Effector CD8-positive, alpha-beta T cell (primary cell): ENCODE measurements around the gene NTPCR.

Experiments
- DNase-seq: peaks from one replicate; lab custom pipeline; 2025; lab: John Stamatoyannopoulos, UW

The NTPCR gene

GRCh38 chr1:232962761-232963745 lies 12.6 kb downstream of the NTPCR start:
- no peak for DNase-seq

GRCh38 chr1:232964601-232965000 lies 14.2 kb downstream of the NTPCR start:
- no peak for DNase-seq

DNA sequence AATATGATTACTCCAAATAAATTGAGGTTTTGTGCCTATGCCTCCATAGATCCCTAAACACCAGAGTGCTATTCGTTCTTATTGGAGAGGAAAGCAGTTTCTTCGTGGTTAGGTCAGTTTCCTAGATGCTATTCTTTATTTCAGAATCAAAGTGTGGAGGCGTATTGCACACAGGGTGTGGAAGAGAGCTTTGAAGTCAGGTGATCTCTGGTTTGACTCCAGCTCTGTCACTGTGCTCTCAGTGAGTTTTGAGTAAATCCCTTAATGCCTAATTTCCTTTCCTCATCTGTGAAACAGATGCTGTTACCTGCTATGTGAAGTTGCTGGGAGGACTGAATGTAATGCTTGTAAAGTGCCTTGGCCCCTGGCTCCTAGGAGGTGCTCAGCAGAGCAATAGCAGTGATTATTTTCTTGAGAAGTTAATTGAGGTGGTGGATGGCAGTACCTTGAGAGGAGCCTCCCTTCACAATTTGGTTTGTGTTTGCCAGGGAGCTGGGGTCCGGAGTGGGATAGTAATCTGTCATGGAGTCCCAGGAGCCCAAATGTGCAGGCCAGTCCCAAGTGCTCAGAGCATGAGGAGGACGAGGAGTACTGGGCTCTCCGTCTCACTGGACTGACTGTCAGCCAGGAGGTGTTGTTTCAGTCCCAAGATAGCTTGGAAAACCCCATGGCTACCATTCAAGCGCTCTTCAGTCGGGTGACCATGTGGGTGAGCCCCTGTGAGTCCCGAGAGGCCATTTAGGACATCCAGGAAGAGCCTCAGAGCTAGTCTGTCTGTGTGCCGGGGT lies 14.9 kb downstream of the NTPCR start:
- no peak for DNase-seq

- no peak for DNase-seq
Observed at GRCh38 chr1:232965912-232966217, 15.5 kb downstream of the NTPCR start.

DNA sequence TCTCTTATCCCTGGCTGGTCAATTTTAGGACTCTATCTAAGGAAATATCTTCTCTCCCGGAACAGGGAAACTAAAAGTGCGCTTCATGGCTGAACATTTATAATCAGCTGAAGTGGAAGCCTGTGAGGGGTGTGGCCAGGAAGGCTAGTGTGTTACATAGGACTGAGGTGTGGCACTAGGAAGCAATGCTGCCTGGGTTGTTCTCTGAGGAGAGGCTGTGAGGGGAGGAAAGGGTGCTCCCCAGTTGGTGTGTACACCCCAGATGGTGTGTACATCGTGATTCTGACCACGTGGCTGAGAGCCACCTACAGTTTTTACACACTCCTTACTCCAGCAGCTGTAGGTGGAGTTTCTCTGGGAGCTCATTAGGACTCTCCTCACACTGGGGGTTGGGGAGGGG lies 16.3 kb downstream of the NTPCR start:
- no peak for DNase-seq

- DNase-seq: no peak
Observed at GRCh38 chr1:232968391-232968790, 18.0 kb downstream of the NTPCR start.

DNA sequence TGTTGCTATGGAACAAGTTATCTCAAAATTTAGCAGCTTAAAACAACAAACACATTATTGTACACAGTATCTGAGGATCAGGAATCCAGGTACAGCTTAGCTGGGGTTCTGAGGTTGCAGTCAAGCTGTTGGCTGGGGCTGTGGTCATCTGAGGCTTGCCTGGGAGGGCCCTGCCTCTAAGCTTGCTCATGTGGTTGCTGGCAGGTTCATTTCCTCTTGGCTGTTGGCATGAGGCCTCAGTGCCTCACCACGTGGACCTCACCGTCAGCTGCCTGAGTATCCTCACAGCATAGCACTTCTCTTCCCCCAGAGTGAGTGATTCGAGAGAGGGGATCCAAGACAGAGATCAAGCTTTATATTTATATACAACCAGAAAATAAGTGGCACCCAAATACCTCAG lies 18.6 kb downstream of the NTPCR start:
- no peak for DNase-seq

DNA sequence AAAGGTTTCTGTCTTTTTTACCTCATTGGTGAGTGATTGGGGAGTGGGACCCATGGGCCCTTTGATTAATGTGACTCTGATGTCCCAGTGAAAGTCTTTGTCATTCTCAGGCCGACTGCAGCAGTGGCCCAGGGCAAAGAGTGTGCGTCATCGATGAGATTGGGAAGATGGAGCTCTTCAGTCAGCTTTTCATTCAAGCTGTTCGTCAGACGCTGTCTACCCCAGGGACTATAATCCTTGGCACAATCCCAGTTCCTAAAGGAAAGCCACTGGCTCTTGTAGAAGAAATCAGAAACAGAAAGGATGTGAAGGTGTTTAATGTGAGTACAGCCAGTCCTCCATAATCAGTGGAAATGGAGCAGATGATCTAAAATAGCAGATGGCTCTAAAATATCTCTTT lies 19.4 kb downstream of the NTPCR start:
- no peak for DNase-seq

GRCh38 chr1:232970508-232970907 lies 20.1 kb downstream of the NTPCR start:
- DNase-seq: no peak

DNA sequence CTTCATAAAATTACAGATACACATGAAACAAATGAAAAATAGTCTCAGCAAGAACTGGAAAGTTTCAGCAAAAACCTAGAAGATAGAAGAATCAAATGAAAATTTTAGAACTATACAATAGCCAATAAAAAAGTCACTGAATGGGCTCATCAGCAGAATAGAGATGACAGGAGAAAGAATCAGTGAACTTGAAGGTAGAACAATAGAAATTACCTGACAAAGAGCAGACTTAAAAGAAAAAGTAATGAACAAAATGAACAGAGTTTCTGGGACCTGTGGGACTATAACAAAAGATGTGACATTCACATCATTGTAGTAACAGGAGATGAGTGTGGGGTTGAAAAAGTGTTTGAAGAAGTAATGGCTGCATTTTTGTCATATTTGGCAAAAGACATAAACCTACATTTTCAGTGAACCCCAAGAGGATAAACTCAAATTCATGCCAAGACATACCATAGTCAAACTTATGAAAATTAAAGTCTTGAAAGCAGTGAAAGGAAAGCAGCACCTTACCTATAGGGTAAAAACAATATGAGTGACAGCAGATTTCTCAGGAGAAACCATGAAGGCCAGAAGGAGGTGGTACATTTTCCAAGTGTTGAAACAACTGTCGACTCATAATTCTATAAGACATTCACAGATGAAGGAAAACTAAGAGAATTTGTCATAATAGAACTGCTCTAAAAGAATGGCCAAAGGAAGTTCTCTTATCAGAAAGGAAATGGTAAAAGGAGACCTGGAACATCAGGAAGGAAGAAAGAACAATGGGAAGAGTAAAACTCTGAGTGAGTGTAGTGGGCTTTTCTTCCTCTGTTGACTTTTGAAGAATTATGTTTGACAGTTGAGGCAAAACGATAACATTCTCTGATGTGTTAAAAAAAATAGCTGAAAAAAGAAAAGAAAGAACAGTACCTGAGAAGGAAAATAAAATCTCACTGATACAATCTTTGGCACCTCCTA lies 23.5 kb downstream of the NTPCR start:
- DNase-seq: no peak

GRCh38 chr1:232974971-232975370 lies 24.6 kb downstream of the NTPCR start:
- DNase-seq: no peak

- no peak for DNase-seq
Observed at GRCh38 chr1:232978091-232978634, 27.8 kb downstream of the NTPCR start.

DNA sequence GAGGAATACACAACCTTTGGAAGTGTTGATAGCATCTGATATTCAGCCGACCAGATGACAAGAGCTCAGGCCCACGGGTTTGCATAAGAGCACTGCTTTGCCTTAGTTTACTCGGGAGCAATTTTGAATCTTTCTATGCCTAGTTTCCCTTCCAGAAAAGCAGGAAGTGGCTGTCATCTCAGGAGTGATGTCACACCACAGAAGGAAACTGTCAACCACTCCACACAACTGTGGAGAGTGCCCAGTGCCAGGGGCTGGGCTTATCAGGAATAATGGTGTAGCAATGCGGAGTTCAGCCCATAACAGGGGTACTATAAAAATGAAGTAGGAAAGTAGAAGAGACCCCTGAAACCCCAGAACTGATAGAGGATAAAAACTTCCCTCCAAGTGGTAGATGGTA lies 28.4 kb downstream of the NTPCR start:
- no peak for DNase-seq

- DNase-seq: no peak
Observed at GRCh38 chr1:232979558-232979957, 29.1 kb downstream of the NTPCR start.

DNA sequence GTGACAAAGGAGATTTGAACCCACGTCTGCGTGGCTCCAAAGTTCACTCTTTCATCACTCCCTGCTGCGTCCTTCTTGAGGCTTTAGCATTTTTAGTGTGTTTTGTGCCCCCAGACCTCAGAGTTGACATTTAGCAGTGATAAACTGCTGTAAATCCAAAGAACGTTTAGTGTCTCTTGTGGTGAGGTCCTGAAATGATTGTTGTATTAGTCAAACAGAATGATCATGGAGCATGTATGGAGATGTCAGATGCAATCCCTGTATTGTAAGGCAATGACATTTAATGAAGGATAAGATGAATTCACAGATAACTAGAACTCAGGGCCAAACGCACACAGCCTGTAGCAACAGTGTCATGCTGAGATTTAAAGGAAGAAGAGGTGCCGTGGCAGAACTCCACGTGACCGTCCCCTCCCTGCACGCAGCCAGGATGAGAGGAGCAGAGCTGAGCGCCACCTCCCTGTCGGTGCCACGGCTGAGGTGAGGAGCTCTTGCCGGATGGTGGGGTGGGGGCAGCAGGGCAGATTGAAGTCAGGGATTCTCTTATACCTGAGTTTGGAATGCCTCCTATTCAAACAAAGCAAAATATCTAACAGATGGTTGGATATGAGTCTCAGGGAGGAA lies 30.1 kb downstream of the NTPCR start:
- DNase-seq: no peak

DNA sequence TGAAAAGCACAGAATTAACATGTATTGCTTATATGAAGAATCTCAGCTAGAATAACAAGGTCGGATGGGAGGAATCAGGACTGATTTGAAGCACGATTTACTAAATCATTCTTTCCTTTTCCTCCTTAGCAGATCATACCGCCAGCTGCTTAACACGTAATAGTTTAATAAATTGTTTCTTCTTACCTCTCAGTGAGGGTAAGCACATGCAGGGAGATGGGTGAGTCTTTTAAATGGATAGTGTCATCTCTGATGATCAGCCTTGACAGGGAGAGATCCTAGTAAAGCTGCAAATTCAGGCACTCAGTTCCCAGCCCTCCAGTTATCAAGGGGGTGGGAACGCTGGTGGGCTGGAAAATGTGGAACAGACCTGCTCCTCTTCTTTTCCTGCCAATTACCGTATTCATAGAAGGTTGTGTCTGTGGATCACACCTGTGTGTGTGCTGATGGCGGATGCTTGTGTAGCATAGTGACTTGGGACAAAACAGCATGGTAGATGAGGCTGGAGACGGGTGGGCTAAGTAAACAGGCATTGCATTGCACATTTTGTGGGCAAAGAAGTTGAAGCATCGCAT lies 30.7 kb downstream of the NTPCR start:
- no peak for DNase-seq

DNA sequence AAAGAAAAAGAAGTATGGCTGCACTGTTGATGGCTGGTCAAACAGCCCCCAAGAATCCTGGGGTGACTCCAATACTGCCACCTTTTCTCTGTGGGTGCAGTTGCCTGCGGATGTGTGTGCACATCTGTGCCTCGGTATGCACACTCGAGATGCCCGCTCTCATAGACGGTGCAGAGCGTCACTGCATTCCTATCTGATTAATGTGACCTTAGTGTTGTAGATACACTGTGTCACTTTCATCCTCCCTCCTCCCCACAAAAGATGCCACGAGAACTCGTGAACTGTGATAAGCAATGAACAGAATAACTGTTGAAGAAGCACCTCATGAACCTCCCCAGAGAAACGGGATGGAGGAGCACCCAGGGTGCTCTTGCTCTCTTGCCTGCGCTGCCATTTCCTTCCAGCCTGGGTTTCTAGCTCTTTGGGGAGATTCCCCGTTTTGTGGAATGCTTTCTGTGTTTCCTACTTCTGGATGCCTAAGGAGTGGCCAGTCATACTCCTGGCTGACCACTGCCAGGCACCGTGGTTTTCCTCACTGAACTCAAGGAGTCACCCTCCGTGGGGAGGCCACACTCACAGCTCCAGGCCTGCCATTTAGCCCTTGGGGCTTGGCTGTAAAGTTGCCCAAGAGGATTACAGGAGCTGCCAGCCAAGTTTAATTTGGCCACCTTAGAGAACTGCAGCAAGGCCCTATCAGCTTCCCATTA lies 32.0 kb downstream of the NTPCR start:
- no peak for DNase-seq

DNA sequence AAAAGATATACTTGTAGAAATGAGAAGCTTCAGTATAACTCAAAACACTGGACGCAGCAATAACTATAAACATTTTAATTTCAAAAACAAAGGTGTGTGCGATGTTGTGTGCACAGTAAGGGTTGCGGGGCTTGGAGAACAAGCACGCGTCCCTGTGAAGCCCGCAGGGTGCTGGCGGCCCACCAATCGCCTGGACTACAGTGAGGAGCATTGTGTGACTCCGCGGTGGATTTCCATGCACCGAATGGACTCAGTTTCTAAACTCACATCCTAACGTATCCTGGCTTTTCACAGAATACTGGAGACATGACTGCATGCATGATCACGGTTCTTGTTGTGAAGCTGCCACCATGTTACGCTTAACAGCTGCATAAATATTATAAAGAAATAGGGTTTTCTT lies 33.0 kb downstream of the NTPCR start:
- DNase-seq: no peak

DNA sequence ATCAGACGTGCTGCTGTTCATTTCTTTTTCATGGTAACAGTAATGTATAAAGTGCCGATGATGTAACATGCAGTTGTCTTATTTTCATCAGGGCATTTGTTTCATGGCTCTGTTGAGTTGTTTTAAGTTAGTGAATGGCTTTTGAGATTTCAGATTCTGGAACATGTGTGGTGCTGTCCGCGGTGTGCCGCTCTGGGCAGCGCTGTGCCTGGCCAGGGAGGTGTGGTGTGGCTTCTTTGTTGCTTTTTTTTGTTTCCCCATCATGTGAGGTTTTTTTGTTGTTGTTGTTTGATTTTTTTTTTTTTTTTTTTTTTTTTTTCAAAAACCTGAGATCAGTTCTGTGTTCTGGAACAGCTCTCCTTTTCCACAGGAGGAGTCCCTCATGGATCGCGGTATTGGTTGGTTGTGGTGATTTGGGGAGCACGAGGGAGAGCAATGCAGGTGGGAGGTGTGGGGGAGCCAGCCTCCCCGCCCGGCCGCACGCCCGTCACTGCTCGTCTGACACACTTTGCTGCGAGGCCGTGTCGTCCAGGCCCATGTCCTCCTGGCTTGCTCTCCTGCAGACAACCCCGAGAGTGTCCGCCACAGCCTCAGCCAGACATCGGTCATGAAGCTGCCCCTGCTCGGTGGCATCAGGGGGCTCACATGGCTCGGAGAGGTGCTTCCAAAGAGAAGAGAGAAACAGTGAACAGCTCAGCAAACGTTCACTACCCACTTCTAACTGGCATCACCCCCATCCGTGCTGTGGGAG lies 33.6 kb downstream of the NTPCR start:
- DNase-seq: no peak
